Spleen (tissue), 11 donors: ENCODE measurements around the gene ERLEC1. TPM values are rescaled to one million over a fixed set of nuclear protein-coding genes. Genes with fewer than 3 reads are reported as not detected.
"Not testable (repeated sequence)": the region's sequence is repeated elsewhere in the genome, so short reads cannot be mapped to it uniquely, and the experiment has no call there.

Experiments used
- DNase-seq: peaks from one replicate; pipeline ENCODE4 v3.0.0-alpha.2; 2020
- H3K27ac ChIP-seq, 8 donors: fragments of 200-600 bp; sonication (generic) in 7 of 8; 1 replicate in 4 of 8; 2 replicates in 4 of 8; pipeline versions ENCODE4 v1.5.0 to v1.8.0; 2016 to 2021; ENCODE audit warnings: inconsistent platforms in 4 of 8, mild to moderate bottlenecking in 4 of 8, moderate library complexity in 1 of 8
- H3K27me3 ChIP-seq, 7 donors: fragments of 200-600 bp; sonication (generic) in 6 of 7; replicated peaks in 1 of 7; 1 replicate in 4 of 7; 2 replicates in 3 of 7; pipeline versions ENCODE4 v1.5.0 to v1.8.0; 2016 to 2021; ENCODE audit warnings: inconsistent platforms in 3 of 7, mild to moderate bottlenecking in 1 of 7
- H3K36me3 ChIP-seq, 6 donors: fragments of 200-600 bp; sonication (generic) in 5 of 6; 1 replicate in 4 of 6; 2 replicates in 2 of 6; pipeline versions ENCODE4 v1.5.0 to v1.8.0; 2016 to 2021; ENCODE audit warnings: inconsistent platforms in 2 of 6
- H3K4me1 ChIP-seq, 6 donors: fragments of 200-600 bp; sonication (generic) in 5 of 6; 1 replicate in 3 of 6; 2 replicates in 3 of 6; pipeline versions ENCODE4 v1.5.0 to v1.8.0; 2016 to 2021; ENCODE audit warnings: inconsistent platforms in 3 of 6
- H3K4me3 ChIP-seq, 8 donors: fragments of 200-600 bp; sonication (generic) in 7 of 8; 1 replicate in 4 of 8; 2 replicates in 4 of 8; pipeline versions ENCODE4 v1.5.0 to v1.8.0; 2016 to 2021; ENCODE audit warnings: inconsistent platforms in 4 of 8, mild to moderate bottlenecking in 4 of 8, moderate library complexity in 2 of 8
- H3K9me3 ChIP-seq, 8 donors: fragments of 200-600 bp; sonication (generic) in 7 of 8; 1 replicate in 4 of 8; 2 replicates in 4 of 8; pipeline versions ENCODE4 v1.5.0 to v1.8.0; 2016 to 2021; ENCODE audit warnings: inconsistent platforms in 4 of 8
- CTCF ChIP-seq, 11 experiments: fragments of 200-600 bp in 7 of 11; fragments of 450-650 bp in 4 of 11; sonication (generic) in 4 of 11; IDR thresholded peaks in 8 of 11; conservative IDR thresholded peaks in 3 of 11; 1 replicate in 7 of 11; 2 replicates in 4 of 11; pipeline versions ENCODE4 v1.4.0 to v1.8.0; 2016 to 2021; ENCODE audit warnings: antibody characterized with exemption in 11 of 11, inconsistent platforms in 4 of 11, mild to moderate bottlenecking in 1 of 11
- POLR2A ChIP-seq, 3 donors: fragments of 450-650 bp; IDR thresholded peaks; one replicate each; pipeline ENCODE4 v1.5.1; 2017; ENCODE audit warnings: antibody characterized with exemption in 3 of 3, mild to moderate bottlenecking in 1 of 3
- POLR2AphosphoS5 ChIP-seq, 3 donors: sonication (generic); formaldehyde crosslinking; IDR thresholded peaks; one replicate each; pipeline ENCODE4 v1.5.1; 2017; ENCODE audit warnings: antibody characterized with exemption in 3 of 3
- WGBS, 5 donors: extraction: QIAGEN DNeasy Blood & Tissue Kit in 3 of 5; methylation state at CpG; one replicate each; pipeline versions ENCODE4 v1.1.5 to v1.1.7; 2013 to 2018; 5-methylcytosine and 5-hydroxymethylcytosine counted together
- intact Hi-C: fragments of 100-400 bp; cut with DNase I; formaldehyde crosslinking; loops from one replicate; pipeline ENCODE4 v1.15.0; 2023; ENCODE audit warnings: low total_unique reads
- polyA plus RNA-seq, 3 donors: library from polyadenylated mRNA; stranded (reverse); fragments of 200-250 nt; gene quantifications; one replicate each; pipeline ENCODE4 v1.2.1, GENCODE V29; 2013
- total RNA-seq, 7 donors: library from RNA; depleted of rRNA in 3 of 7; stranded (reverse); fragments of >200 nt in 3 of 7; fragmentation: NEBNext Ultra II Directional in 4 of 7; extraction: Animal tissue kit (Norgen Biotek cat#: 25700) in 4 of 7; gene quantifications; one replicate each; pipeline versions ENCODE4 v1.1.0 to v1.2.1, GENCODE V29; 2016 to 2021
- donor health status: healthy with polysubstance abuse.
- donor health status: DM: no; HTN: no; CAD: no; lungs with moderate emphysema.
- donor health status: DM: no; HTN: no; CAD: no.
- donor health status: Bipolar disorder and iron deficiency.
- donor health status: healthy.
- donor health status: DM: no; HTN: no; CAD: no.
- donor health status: DM: yes; HTN: yes; CAD: no.

Gene ERLEC1
- total and polyA plus RNA-seq, 10 donors: 12.7 to 56.4 (median 31.7) TPM

- H3K9me3 ChIP-seq: no peaks in the 10 kb centered on the region
- intact Hi-C loops: no loop called here
- H3K36me3 ChIP-seq: peaks cover 0 to 27% (median 0%) of the 10 kb centered on the region in 6 donors
- H3K4me1 ChIP-seq: no peaks in the 10 kb centered on the region
- no peak for TF ChIP-seq POLR2A (IDR thresholded peaks at IDR 0.05)
- TF ChIP-seq POLR2AphosphoS5 (IDR thresholded peaks at IDR 0.05): no peak
- TF ChIP-seq CTCF (IDR thresholded peaks at IDR 0.05 in 8 of 11, conservative IDR thresholded peaks at IDR 0.05 in 3 of 11): no peak
- H3K4me3 ChIP-seq: no peak overlapping the region
- 67 to 94% (median 85%) methylated on average over 2 of the region's 2 CpGs for WGBS, 5 donors
- DNase-seq: no peak
- H3K27me3 ChIP-seq: no peaks in the 10 kb centered on the region
- no peak overlapping the region for H3K27ac ChIP-seq
These were observed 61.2 kb downstream of the ERLEC1 start for GRCh38 chr2:53848062-53848461.

- H3K4me3 ChIP-seq, H3K27me3 ChIP-seq, H3K27ac ChIP-seq, DNase-seq, H3K9me3 ChIP-seq, H3K4me1 ChIP-seq, intact Hi-C loops: not testable (repeated sequence)
- H3K36me3 ChIP-seq: peaks cover 0 to 53% (median 9%) of the 10 kb centered on the region in 6 donors
- WGBS, 5 donors: 94 to 98% (median 96%) methylated on average over 9 of the region's 9 CpGs
These were observed 64.4 kb downstream of the ERLEC1 start for GRCh38 chr2:53851052-53851757.

- Histone ChIP-seq H3K4me3 (no peak overlapping the region), H3K27me3 (no peaks in the 10 kb centered on the region), H3K36me3 (peaks cover 0 to 50% (median 9%) of the 10 kb centered on the region in 6 donors), H3K4me1 (no peaks in the 10 kb centered on the region), H3K27ac (no peak overlapping the region), H3K9me3 (no peaks in the 10 kb centered on the region)
- DNase-seq: no peak
- intact Hi-C loops: no loop called here
- WGBS, 5 donors: 87 to 92% (median 88%) methylated on average over 4 of the region's 4 CpGs
- no peak for TF ChIP-seq POLR2AphosphoS5 (IDR thresholded peaks at IDR 0.05)
These were observed 65.7 kb downstream of the ERLEC1 start for GRCh38 chr2:53852532-53852931.

- Histone ChIP-seq H3K4me1 (no peaks in the 10 kb centered on the region), H3K9me3 (no peaks in the 10 kb centered on the region), H3K27ac (no peak overlapping the region), H3K4me3 (no peak overlapping the region), H3K27me3 (no peaks in the 10 kb centered on the region), H3K36me3 (peaks cover 0 to 44% (median 9%) of the 10 kb centered on the region in 6 donors)
- no peak for DNase-seq
- no peak for TF ChIP-seq POLR2AphosphoS5 (IDR thresholded peaks at IDR 0.05)
- no peak for TF ChIP-seq CTCF (IDR thresholded peaks at IDR 0.05 in 8 of 11, conservative IDR thresholded peaks at IDR 0.05 in 3 of 11)
- no peak for TF ChIP-seq POLR2A (IDR thresholded peaks at IDR 0.05)
- WGBS, 5 donors: 77 to 95% (median 85%) methylated on average over 2 of the region's 2 CpGs
- intact Hi-C loops: no loop called here
These were observed 67.8 kb downstream of the ERLEC1 start for GRCh38 chr2:53854678-53855077.

- Histone ChIP-seq H3K4me3 (no peak overlapping the region), H3K27me3 (no peaks in the 10 kb centered on the region), H3K4me1 (no peaks in the 10 kb centered on the region), H3K27ac (no peak overlapping the region), H3K9me3 (no peaks in the 10 kb centered on the region), H3K36me3 (peaks cover 0 to 51% (median 13%) of the 10 kb centered on the region in 6 donors)
- WGBS, 5 donors: 87 to 98% (median 93%) methylated on average over 2 of the region's 2 CpGs
- DNase-seq: no peak
- intact Hi-C loops: no loop called here
- TF ChIP-seq POLR2A (IDR thresholded peaks at IDR 0.05) (no peak), CTCF (IDR thresholded peaks at IDR 0.05 in 8 of 11, conservative IDR thresholded peaks at IDR 0.05 in 3 of 11) (no peak), POLR2AphosphoS5 (IDR thresholded peaks at IDR 0.05) (no peak)
These were observed 69.4 kb downstream of the ERLEC1 start for GRCh38 chr2:53856272-53856671.
